ENCODE results near the gene SRA1. TPM values are rescaled to one million over a fixed set of nuclear protein-coding genes. Genes with fewer than 3 reads are reported as not detected.

Gene SRA1
- total RNA-seq, 1 donor from 2014 or later = 41.2 TPM

GRCh38 chr5:140570488-140570887 lies 13.2 kb upstream of the SRA1 start:
- intact Hi-C loops (cut with micrococcal nuclease) = no loop called here

- intact Hi-C loops (cut with micrococcal nuclease) = no loop called here
Measured at GRCh38 chr5:140570058-140570457, 12.8 kb upstream of the SRA1 start.

- intact Hi-C loops (cut with micrococcal nuclease) = loop anchor here (1.0 kb wide), 1 partner anchor 70 kb away; the partner anchor contains the start of gene TMCO6
Measured at GRCh38 chr5:140569197-140569596, 11.9 kb upstream of the SRA1 start.

DNA sequence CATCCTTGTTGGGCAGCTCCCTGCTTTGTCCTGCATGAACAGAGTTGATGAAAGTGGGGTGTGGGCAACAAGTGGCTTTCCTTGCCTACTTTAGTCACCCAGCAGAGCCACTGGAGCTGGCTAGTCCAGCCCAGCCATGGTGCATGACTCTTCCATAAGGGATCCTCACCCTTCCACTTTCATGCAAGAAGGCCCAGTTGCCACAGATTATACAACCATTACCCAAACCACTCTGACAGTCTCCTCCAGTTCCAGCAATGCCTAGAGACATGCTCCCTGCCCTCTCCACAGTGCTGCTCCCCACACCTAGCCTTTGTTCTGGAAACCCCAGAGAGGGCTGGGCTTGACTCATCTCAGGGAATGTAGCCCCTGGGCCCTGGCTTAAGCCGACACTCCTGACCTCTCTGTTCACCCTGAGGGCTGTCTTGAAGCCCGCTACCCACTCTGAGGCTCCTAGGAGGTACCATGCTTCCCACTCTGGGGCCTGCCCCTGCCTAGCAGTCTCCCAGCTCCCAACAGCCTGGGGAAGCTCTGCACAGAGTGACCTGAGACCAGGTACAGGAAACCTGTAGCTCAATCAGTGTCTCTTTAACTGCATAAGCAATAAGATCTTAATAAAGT lies 11.3 kb upstream of the SRA1 start:
- intact Hi-C loops (cut with micrococcal nuclease) = loop anchor here (1.0 kb wide), 1 partner anchor 71 kb away; the partner anchor contains the start of gene TMCO6

DNA sequence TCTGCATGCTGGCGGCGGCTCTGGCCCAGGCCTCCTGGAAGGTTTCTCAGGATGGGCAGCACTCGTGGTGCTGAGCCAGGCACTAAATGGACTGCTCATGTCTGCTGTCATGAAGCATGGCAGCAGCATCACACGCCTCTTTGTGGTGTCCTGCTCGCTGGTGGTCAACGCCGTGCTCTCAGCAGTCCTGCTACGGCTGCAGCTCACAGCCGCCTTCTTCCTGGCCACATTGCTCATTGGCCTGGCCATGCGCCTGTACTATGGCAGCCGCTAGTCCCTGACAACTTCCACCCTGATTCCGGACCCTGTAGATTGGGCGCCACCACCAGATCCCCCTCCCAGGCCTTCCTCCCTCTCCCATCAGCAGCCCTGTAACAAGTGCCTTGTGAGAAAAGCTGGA lies 10.6 kb upstream of the SRA1 start:
- intact Hi-C loops (cut with micrococcal nuclease) = no loop called here

DNA sequence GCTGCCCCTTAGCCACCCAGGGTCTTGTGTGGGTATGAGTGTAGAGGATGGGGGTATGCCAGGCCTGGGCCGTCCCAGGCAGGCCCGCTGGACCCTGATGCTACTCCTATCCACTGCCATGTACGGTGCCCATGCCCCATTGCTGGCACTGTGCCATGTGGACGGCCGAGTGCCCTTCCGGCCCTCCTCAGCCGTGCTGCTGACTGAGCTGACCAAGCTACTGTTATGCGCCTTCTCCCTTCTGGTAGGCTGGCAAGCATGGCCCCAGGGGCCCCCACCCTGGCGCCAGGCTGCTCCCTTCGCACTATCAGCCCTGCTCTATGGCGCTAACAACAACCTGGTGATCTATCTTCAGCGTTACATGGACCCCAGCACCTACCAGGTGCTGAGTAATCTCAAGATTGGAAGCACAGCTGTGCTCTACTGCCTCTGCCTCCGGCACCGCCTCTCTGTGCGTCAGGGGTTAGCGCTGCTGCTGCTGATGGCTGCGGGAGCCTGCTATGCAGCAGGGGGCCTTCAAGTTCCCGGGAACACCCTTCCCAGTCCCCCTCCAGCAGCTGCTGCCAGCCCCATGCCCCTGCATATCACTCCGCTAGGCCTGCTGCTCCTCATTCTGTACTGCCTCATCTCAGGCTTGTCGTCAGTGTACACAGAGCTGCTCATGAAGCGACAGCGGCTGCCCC lies 10.0 kb upstream of the SRA1 start:
- intact Hi-C loops (cut with micrococcal nuclease) = no loop called here

DNA sequence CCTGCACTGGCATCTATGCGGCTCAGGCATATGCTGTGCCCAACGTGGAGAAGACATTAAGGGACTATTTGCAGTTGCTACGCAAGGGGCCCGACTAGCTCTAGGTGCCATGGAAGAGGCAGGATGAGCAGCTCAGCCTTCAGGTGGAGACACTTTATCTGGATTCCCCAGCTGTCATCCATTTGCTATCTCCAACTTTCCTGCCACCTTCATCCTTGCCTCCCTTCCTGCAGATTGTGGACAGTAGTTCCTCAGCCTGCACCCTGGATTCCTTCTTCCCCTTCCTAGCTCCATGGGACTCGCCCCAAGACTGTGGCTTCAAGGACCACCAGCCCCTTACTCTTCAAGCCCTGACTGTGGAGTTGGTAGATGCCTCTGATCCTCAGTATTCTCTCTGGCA lies 9.4 kb upstream of the SRA1 start:
- intact Hi-C loops (cut with micrococcal nuclease) = no loop called here

- intact Hi-C loops (cut with micrococcal nuclease) = no loop called here
Measured at GRCh38 chr5:140565780-140566095, 8.5 kb upstream of the SRA1 start.

DNA sequence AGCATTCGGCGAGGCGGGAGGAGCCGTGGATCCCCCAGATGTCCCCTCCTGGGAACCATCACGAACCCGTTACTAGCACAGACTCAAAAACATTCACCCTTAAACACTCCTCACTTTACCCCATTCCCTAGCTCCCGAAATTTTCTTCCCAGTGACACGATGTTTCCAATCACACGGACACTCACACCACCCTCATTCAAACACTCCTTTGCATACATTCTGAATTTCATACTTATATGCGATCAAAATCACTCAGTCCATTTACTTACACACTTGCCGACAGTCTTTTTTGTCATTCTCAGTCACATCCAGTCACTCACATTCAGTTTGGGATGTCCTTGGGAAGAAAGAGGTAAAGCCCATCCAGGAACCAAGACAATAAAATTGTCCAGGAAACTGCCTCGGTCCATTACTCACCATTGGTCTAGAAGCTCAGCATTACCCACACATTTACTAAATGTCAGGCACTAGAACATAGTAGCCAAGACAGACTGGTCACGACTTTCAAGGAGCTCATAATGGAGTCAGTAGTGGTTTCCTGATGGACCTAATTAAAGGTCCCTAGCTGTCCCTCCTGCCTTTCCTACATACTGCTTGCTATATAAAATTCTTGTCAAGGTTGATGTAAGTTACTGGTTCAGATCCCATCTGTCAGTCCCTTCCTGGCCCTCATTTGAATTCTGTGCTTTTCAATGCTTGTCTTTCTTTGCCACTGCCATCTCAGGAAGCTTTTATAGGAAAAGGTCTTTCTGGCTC lies 7.9 kb upstream of the SRA1 start:
- intact Hi-C loops (cut with micrococcal nuclease) = no loop called here

DNA sequence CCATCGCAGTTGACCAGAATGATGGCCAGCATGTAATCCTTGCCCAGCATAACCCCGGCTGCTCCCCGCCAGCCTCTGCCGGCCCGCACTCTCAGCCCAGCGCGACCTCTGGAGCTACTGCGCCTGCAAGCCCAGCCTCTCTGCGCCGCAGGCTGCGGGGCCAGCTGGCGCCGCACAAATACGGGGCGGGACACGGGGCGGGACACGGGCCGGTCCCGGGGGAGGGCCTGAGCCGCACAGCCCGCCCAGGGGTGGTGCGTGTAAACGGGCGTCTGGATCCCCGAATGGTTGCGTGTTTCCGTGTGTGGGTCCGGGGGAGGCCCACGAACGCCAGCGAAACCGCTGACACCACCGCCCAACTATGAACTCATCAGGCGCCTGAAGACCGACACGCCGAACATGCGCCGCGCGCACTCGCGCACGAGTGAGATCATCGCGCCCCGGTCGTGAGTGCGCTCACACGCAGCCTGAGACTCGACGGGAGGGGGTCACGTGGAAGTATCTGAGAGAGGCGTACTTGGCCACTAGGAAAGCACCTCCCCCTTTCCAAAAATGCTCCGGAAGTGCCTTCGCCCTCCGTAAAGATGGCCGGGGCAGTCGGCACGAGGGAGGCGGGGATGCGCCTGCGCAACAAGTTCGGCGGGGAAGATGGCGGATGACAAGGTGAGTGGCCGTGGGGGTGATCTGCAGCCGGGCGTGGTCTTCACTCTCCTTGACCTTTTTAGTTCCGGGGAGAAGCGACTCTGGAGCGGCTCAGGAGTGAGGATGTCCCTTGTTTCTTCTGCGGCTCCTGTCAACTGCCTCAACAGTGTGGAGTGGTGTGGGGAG lies 7.1 kb upstream of the SRA1 start, which contains the start of the genes APBB3 and SLC35A4:
Gene APBB3, minus strand, starts transcription at position 403 of the 828 bp plus-strand sequence. Its CDS starts 353 bp downstream, at position 50.
Gene SLC35A4, plus strand, starts transcription at position 633 of the 828 bp plus-strand sequence. CDS start 2,342 bp downstream, outside the sequence.
- intact Hi-C loops (cut with micrococcal nuclease) = loop anchor here (1.0 to 5.0 kb wide), 10 partner anchors 8 to 452 kb away; partner anchors contain the start of genes ANKHD1, CYSTM1, EIF4EBP3 and IK

DNA sequence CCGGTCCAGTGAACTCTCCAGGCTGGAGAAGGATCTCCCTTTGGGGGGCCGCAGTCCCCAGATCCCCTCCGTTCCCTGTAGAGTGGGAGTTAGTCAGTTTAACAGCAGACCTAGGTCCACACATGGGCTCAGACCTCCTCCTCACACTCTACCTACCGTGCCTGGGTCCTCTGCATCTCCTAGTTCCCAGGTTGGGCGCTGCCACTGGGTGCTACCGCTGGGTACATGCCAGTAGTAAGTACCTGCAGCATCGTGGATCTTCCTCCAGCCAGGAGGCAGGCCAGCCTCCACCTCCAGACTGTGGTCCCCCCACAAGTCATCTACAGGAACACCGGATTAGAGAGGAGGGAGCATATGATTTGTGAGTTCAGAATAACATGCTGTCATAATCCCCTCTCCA lies 6.3 kb upstream of the SRA1 start:
- intact Hi-C loops (cut with micrococcal nuclease) = loop anchor here (5.0 kb wide), 1 partner anchor 451 kb away; the partner anchor contains the start of gene PURA

DNA sequence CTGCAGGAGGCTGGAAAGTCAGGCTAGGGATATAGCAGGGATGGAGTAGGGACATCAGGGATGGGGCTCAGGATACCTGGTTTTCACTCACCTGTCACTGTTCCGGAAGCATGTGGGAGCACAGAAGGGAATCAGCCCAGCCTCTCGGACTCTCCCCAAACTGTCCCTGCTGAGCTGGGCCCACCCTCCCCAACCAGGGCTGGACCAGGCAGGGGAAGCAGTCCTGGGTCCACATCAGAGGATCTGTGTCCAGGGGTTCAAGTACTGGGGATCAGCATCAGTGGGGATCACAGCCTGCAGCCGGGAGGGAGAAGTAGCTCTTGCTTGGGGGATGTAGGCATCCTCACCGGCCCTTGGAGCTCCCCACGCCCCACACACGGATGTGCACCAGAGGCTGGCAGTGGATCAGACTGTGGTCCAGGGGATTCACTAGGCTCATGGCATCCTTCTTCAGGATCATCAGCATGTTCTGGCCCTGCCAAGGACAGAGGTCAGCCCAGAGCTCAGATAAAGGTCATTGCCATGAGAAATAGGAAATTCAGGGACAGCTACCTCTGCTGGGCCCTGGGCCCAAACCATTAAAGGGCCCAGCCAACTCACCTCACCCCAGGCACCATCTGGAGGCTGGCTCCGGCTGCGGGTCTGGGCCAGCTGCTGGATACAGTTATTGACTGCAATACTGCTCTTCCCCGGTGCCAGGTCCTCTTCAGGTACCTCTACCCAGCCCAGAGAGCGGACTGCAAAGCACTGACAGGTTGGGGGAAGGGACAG lies 4.7 kb upstream of the SRA1 start:
- intact Hi-C loops (cut with micrococcal nuclease) = loop anchor here (5.0 kb wide), 1 partner anchor 450 kb away; the partner anchor contains the start of gene PURA

- intact Hi-C loops (cut with micrococcal nuclease) = loop anchor here (5.0 kb wide), 1 partner anchor 448 kb away; the partner anchor contains the start of gene PURA
Measured at GRCh38 chr5:140560227-140560626, 3.0 kb upstream of the SRA1 start.

GRCh38 chr5:140558542-140558941 lies 1.3 kb upstream of the SRA1 start:
- intact Hi-C loops (cut with micrococcal nuclease) = no loop called here

- intact Hi-C loops (cut with micrococcal nuclease) = loop anchor here (1.0 to 2.0 kb wide), 4 partner anchors 11 to 157 kb away; partner anchors contain the start of genes ANKHD1, EIF4EBP3, TMCO6 and ZMAT2
Measured at GRCh38 chr5:140557965-140558364, 692 bp upstream of the SRA1 start.

GRCh38 chr5:140556438-140556837 lies 835 bp downstream of the SRA1 start:
- intact Hi-C loops (cut with micrococcal nuclease) = loop anchor here (1.0 to 2.0 kb wide), 3 partner anchors 8 to 156 kb away; partner anchors contain the start of genes ANKHD1, APBB3, SLC35A4 and ZMAT2

GRCh38 chr5:140555747-140556312 lies 1.4 kb downstream of the SRA1 start:
- intact Hi-C loops (cut with micrococcal nuclease) = loop anchor here (1.0 to 2.0 kb wide), 3 partner anchors 8 to 155 kb away; partner anchors contain the start of genes ANKHD1, APBB3, SLC35A4 and ZMAT2

DNA sequence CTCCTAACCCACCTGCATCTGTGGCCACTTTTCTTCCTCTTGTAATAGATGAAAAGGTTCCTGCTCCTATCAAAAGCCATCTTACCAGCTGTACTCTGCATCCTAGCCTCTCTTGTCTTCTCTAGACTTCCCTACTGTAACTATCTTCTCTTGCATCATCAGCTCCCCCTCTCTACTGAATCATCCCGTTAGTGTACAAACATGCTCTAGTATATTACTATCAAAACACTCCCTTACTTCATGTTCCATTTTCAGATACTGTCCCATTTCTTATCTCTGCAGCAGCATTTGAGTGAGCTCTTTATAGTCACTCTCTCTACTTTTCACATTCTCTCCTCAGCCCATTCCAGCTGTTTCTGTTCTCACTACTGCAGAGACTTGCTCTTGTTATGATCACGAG lies 2.8 kb downstream of the SRA1 start:
- intact Hi-C loops (cut with micrococcal nuclease) = no loop called here

DNA sequence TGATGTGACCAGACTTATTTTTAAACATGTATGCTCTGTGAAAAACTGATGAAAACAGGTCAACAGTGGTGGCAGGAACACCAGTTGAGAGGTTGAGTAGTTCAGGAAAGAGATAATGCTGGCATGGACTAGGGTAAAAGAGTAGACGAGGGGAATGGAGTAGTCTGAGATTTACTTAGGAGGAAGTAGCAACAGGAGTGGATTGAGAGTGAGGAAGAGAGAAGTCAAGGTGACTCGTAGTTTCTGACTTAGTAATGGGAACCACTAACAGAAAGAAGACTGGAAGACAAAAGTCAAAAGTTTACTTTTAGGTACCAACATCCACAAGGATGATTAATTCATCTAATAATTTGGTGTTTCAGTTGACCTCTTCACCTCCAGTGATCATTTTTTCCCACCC lies 3.6 kb downstream of the SRA1 start:
- intact Hi-C loops (cut with micrococcal nuclease) = no loop called here
